Fibroblast of lung (primary cell): ENCODE results near the gene FAM222A. TPM values are rescaled to one million over a fixed set of nuclear protein-coding genes. Genes with fewer than 3 reads are reported as not detected.

Source experiments
- DNase-seq, 2 donors: peaks; one replicate each; pipeline versions ENCODE4 v3.0.0 to v3.0.0-alpha.2; 2010; ENCODE audit warnings: low read depth in 2 of 2
- H2AFZ ChIP-seq: 2 replicates; pipeline ENCODE4 v1.5.1; 2012; ENCODE audit warnings: low read length, control low read depth, inconsistent platforms
- H3K27ac ChIP-seq: 2 replicates; pipeline ENCODE4 v1.5.1; 2011; ENCODE audit warnings: low read length, control low read depth; ENCODE audit not compliant: insufficient read depth
- H3K27me3 ChIP-seq: 2 replicates; pipeline ENCODE4 v1.5.1; 2011; ENCODE audit warnings: mild to moderate bottlenecking, low read length; ENCODE audit not compliant: control insufficient read depth, insufficient read depth
- H3K36me3 ChIP-seq: 2 replicates; pipeline ENCODE4 v1.5.1; 2011; ENCODE audit warnings: low read length; ENCODE audit not compliant: control insufficient read depth, insufficient read depth
- H3K4me1 ChIP-seq: 2 replicates; pipeline ENCODE4 v1.5.1; 2011; ENCODE audit warnings: low read length; ENCODE audit not compliant: control insufficient read depth, insufficient read depth; ENCODE audit errors: extremely low read depth
- H3K4me2 ChIP-seq: 2 replicates; pipeline ENCODE4 v1.5.1; 2011; ENCODE audit warnings: low read length, control low read depth; ENCODE audit not compliant: insufficient read depth; ENCODE audit errors: extremely low read depth
- H3K4me3 ChIP-seq, 4 experiments: fragments of 200-600 bp in 1 of 4; sonication (generic) in 1 of 4; replicated peaks in 1 of 4; 2 replicates each; pipeline ENCODE4 v1.5.1; 2011 to 2016; ENCODE audit warnings: low read length in 4 of 4, low read depth in 3 of 4, mild to moderate bottlenecking in 3 of 4, control low read depth in 2 of 4, inconsistent platforms in 1 of 4, mixed read lengths in 1 of 4; ENCODE audit not compliant: insufficient read depth in 1 of 4; ENCODE audit errors: control extremely low read depth in 1 of 4
- H3K79me2 ChIP-seq: 2 replicates; pipeline ENCODE4 v1.5.1; 2012; ENCODE audit warnings: mild to moderate bottlenecking, low read length, inconsistent platforms; ENCODE audit not compliant: control insufficient read depth, insufficient read depth
- H3K9ac ChIP-seq: 2 replicates; pipeline ENCODE4 v1.5.1; 2011; ENCODE audit warnings: mild to moderate bottlenecking, low read length, control low read depth; ENCODE audit not compliant: insufficient read depth
- H3K9me3 ChIP-seq: 2 replicates; pipeline ENCODE4 v1.5.1; 2012; ENCODE audit warnings: low read depth, low read length; ENCODE audit not compliant: control insufficient read depth, insufficient read depth
- H4K20me1 ChIP-seq: 2 replicates; pipeline ENCODE4 v1.5.1; 2011; ENCODE audit warnings: low read length; ENCODE audit not compliant: control insufficient read depth, insufficient read depth; ENCODE audit errors: extremely low read depth
- EZH2 ChIP-seq: IDR thresholded peaks from 2 replicates; pipeline ENCODE4 v1.5.1; 2012; ENCODE audit warnings: low read length, control low read depth, mild to moderate bottlenecking; ENCODE audit errors: missing control alignments
- polyA plus RNA-seq, 2 donors: library from polyadenylated mRNA; depleted of rRNA in 1 of 2; stranded (reverse) in 1 of 2; unstranded in 1 of 2; fragments of >200 nt; gene quantifications; 2 replicates each; pipeline ENCODE4 v1.2.1, GENCODE V29; 2011 to 2012; ENCODE audit warnings: missing spikeins in 1 of 2
- total RNA-seq: library from RNA; depleted of rRNA; stranded (reverse); fragments of >200 nt; gene quantifications from 2 replicates; pipeline ENCODE4 v1.2.1, GENCODE V29; 2014
- TF ChIP-seq, protein P1 (sequence below), 2 donors: IDR thresholded peaks in 1 of 2; conservative IDR thresholded peaks in 1 of 2; 1 replicate in 1 of 2; 2 replicates in 1 of 2; pipeline ENCODE4 v1.5.1; 2011 to 2012; ENCODE audit warnings: low read length in 2 of 2, control low read depth in 1 of 2, inconsistent platforms in 1 of 2, low read depth in 1 of 2, mild to moderate bottlenecking in 1 of 2

Gene FAM222A
- total and polyA plus RNA-seq, 2 donors (not counting 1 experiment from before 2014, with no cell fraction given), result 0.05 TPM; not detected in 1

DNA sequence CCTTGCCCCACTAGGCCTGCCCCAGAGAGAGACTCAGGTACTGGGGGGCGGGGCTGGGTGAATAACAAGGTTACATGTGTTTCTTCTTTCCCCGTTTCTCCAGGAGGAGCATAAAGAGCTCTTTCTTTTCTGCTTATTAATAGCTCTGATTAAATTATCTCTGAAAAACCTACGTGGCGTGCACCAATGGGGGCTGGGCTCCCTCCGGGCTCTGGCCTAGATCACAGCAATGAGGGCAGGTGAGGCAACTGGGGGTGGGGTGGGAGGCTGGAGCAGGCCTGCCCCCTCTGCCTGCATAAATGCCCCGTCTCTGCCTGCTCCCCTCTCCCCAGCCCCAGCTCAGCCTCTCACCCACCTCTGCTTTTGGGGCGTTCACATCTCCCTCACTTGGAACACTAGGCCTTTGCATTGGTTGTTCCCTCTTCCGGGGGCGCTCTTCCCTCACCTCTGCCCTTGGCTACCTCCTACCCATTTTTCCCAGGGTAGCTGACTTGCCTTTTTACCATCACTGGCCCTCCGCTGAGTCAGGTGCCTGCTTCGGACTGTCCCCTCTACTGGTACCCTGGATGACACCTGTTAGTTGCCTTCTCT, 4.1 kb upstream of the FAM222A start:
- Histone ChIP-seq H3K27me3 (peaks cover 24% of the 10 kb centered on the region), H3K4me1 (no peaks in the 10 kb centered on the region), H3K9me3 (no peaks in the 10 kb centered on the region), H2AFZ (no peak overlapping the region), H3K27ac (no peak overlapping the region), H3K9ac (no peak overlapping the region), H3K4me3 (no peak overlapping the region), H3K36me3 (no peaks in the 10 kb centered on the region), H3K79me2 (no peaks in the 10 kb centered on the region), H4K20me1 (no peaks in the 10 kb centered on the region), H3K4me2 (no peak overlapping the region)
- no peak for DNase-seq
- TF ChIP-seq EZH2, result no peak
- TF ChIP-seq, protein P1, sequence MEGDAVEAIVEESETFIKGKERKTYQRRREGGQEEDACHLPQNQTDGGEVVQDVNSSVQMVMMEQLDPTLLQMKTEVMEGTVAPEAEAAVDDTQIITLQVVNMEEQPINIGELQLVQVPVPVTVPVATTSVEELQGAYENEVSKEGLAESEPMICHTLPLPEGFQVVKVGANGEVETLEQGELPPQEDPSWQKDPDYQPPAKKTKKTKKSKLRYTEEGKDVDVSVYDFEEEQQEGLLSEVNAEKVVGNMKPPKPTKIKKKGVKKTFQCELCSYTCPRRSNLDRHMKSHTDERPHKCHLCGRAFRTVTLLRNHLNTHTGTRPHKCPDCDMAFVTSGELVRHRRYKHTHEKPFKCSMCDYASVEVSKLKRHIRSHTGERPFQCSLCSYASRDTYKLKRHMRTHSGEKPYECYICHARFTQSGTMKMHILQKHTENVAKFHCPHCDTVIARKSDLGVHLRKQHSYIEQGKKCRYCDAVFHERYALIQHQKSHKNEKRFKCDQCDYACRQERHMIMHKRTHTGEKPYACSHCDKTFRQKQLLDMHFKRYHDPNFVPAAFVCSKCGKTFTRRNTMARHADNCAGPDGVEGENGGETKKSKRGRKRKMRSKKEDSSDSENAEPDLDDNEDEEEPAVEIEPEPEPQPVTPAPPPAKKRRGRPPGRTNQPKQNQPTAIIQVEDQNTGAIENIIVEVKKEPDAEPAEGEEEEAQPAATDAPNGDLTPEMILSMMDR (conservative IDR thresholded peaks at IDR 0.05 in 1 of 2, IDR thresholded peaks at IDR 0.05 in 1 of 2; ENCODE audit: low read depth in 1 of 2, low read length in 2 of 2), result no peak

DNA sequence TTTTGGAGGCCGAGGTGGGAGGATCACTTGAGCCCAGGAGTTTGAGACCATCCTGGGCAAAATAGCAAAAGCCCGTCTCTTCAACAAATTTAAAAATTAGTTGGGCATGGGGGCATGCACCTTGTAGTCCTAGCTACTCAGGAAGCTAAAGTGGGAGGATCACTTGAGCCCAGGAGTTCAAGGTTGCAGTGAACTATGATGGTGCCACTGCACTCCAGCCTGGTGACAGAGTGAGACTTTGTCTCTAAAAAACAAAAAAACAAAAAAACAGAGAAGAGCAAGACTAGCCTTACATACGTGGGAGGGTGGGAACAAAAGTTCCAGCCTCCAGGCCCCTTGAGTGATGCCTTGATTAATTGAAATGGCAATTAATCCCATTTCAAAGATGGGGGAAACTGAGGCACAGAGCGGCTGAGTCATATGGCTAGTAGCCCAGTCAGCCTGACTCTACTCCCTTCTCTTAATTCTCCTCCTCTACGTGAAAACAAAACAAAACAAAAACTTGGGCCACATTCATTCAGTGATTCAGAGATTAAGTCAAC, 3.3 kb upstream of the FAM222A start:
- Histone ChIP-seq H3K27me3 (peaks cover 29% of the 10 kb centered on the region), H2AFZ (no peak overlapping the region), H3K27ac (no peak overlapping the region), H3K9me3 (no peaks in the 10 kb centered on the region), H3K9ac (no peak overlapping the region), H3K36me3 (no peaks in the 10 kb centered on the region), H3K4me1 (no peaks in the 10 kb centered on the region), H3K79me2 (no peaks in the 10 kb centered on the region), H4K20me1 (no peaks in the 10 kb centered on the region), H3K4me3 (no peak overlapping the region), H3K4me2 (no peak overlapping the region)
- DNase-seq, result peak in 1 of 2 donors; percentile 24
- TF ChIP-seq, protein P1 (conservative IDR thresholded peaks at IDR 0.05 in 1 of 2, IDR thresholded peaks at IDR 0.05 in 1 of 2; ENCODE audit: low read depth in 1 of 2, low read length in 2 of 2), result no peak
- TF ChIP-seq EZH2, result no peak

DNA sequence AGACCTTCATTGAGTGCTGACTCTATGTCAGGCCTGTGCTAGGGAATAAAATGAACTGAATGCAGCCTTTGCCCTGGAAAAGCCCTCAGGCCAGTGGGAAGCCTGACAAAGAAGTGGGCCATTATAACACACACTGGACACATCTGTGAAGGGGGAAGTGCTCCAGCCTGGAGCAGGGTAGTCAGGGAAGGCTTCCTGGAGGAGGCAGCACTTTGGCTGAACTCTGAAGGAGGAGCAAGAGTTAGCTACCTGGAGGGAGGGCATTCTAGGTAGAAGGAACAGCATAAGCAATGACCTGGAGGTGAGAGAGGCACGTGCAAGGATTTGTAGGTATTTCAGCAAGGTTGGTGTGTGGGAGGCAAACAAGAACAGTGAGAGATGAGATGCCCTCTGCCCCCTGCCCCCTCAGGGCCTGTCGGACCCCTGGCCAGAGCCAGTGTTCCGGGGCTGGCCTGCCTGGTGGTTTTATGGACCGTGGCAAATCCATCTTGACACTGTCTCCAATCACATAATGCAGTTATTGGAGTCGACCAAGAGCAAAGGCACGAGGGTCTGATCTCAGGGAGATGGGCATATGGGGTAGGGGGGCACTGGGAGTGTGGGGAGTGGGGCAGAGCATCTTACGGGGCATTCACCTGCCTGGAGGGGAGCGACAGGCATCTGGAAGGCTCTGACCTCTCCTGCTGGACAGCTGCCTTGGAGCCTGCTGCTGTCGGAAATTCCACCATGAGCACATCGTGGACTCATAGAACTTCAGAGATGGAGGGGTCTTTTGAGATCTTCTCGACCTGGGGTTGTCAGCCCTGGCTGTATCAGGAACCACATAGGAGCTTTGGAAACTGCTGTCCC, 2.7 kb upstream of the FAM222A start:
- DNase-seq, result peak in 1 of 2 donors; percentile 39

More for the DNA sequence above, 2.7 kb upstream of the FAM222A start:
- Histone ChIP-seq H2AFZ (no peak overlapping the region), H3K4me1 (no peaks in the 10 kb centered on the region), H4K20me1 (no peaks in the 10 kb centered on the region), H3K79me2 (no peaks in the 10 kb centered on the region), H3K4me3 (no peak overlapping the region), H3K9ac (no peak overlapping the region), H3K27ac (no peak overlapping the region), H3K9me3 (no peaks in the 10 kb centered on the region), H3K27me3 (peaks cover 33% of the 10 kb centered on the region), H3K4me2 (no peak overlapping the region), H3K36me3 (no peaks in the 10 kb centered on the region)
- TF ChIP-seq, protein P1 (conservative IDR thresholded peaks at IDR 0.05 in 1 of 2, IDR thresholded peaks at IDR 0.05 in 1 of 2; ENCODE audit: low read depth in 1 of 2, low read length in 2 of 2), result no peak
- no peak for TF ChIP-seq EZH2
